Measurements from ENCODE around the gene AGPAT4. TPM values are rescaled to one million over a fixed set of nuclear protein-coding genes. Genes with fewer than 3 reads are reported as not detected.

Gene AGPAT4
- total RNA-seq, 1 donor from 2014 or later = 4.7 TPM

DNA sequence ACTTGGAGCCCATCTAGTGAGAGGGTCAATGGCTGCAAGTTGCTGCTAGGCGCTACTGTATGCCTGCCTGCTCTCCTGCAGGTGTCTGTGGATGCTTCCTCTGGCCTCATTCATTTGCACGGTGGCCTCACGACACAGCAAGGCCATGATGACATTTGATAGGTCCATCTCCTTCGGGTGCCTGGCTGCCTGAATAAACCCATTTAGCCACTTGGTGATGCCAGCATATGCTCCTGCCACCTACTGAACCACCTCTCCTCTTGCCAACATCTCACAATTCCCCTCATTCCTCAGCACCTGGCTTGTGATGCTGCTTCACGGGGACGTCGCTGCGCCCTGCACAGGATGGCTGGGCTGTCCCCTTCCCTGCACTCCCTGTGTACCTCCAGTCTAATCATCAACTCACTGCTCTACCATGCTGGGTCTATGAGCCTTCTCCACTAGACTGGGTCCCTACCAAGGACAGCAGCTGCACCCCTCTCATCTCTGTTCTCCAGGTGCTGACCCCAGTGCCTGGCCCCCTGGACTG lies 51.1 kb downstream of the AGPAT4 start:
- TF ChIP-seq, protein P1, sequence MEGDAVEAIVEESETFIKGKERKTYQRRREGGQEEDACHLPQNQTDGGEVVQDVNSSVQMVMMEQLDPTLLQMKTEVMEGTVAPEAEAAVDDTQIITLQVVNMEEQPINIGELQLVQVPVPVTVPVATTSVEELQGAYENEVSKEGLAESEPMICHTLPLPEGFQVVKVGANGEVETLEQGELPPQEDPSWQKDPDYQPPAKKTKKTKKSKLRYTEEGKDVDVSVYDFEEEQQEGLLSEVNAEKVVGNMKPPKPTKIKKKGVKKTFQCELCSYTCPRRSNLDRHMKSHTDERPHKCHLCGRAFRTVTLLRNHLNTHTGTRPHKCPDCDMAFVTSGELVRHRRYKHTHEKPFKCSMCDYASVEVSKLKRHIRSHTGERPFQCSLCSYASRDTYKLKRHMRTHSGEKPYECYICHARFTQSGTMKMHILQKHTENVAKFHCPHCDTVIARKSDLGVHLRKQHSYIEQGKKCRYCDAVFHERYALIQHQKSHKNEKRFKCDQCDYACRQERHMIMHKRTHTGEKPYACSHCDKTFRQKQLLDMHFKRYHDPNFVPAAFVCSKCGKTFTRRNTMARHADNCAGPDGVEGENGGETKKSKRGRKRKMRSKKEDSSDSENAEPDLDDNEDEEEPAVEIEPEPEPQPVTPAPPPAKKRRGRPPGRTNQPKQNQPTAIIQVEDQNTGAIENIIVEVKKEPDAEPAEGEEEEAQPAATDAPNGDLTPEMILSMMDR (IDR thresholded peaks at IDR 0.05) = no peak

DNA sequence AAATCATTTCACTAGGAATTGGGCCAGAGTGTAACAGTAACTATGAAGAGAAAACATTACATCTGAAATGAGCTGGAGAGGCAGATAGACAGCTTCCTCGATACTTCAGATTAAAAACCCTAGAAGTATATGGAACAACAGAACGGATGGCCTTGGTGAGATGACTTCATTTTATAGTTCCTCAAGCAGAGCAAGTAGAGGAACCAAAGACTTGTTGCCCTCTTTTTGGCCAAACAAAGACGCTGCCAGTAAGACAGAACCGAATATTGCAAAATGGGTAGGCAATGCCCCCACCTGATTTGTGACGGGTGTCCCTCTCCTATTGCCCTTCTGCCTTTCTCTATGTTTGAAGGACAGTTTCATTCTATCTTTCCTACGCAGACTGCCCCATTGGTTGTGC lies 53.5 kb downstream of the AGPAT4 start:
- TF ChIP-seq, protein P1 (IDR thresholded peaks at IDR 0.05) = no peak
- H3K27me3 Mint-ChIP-seq = no peaks in the 10 kb centered on the region
- DNase-seq (no peak), ATAC-seq (ENCODE audit: low read depth) (no peak)
- no peak overlapping the region for H3K4me3 Mint-ChIP-seq
- no peaks in the 10 kb centered on the region for H3K36me3 Mint-ChIP-seq (ENCODE audit: low read depth)
- ChIA-PET CTCF (no interaction called here), POLR2A (no interaction called here)
- H3K9me3 Mint-ChIP-seq = no peaks in the 10 kb centered on the region
- no peaks in the 10 kb centered on the region for H3K4me1 Mint-ChIP-seq
- intact Hi-C loops (cut with micrococcal nuclease) = no loop called here
- H3K27ac Mint-ChIP-seq = no peak overlapping the region

More for the DNA sequence above, 51.1 kb downstream of the AGPAT4 start:
- no peaks in the 10 kb centered on the region for H3K27me3 Mint-ChIP-seq
- H3K36me3 Mint-ChIP-seq (ENCODE audit: low read depth) = no peaks in the 10 kb centered on the region
- no peak for ATAC-seq (ENCODE audit: low read depth)
- no peaks in the 10 kb centered on the region for H3K9me3 Mint-ChIP-seq
- POLR2A ChIA-PET = no interaction called here
- H3K4me3 Mint-ChIP-seq = no peak overlapping the region
- peaks cover 6% of the 10 kb centered on the region for H3K4me1 Mint-ChIP-seq
- CTCF ChIA-PET = interaction anchor here (0.6 kb wide), 1 partner anchor 65 kb away, joined by 3 read pairs; no protein-coding TSS in a partner anchor
- intact Hi-C loops (cut with micrococcal nuclease) = no loop called here
- no peak for DNase-seq
- no peak overlapping the region for H3K27ac Mint-ChIP-seq

DNA sequence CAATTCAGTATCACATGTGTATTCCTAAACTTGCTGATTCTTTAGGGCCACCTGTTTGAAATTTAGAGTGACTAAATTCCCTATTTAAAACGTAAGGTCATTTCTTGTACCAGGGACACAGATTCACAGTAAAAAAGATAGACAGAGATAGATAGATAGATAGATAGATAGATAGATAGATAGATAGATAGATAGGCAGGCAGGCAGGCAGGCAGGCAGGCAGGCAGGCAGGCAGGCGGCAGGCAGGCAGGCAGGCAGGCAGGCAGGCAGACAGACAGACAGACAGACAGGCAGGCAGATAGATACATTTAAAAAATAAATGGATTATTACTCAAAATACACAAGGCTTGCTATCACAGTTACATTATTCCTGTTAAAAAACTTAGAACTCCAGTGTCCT lies 54.2 kb downstream of the AGPAT4 start:
- Mint-ChIP-seq H3K27me3 (no peaks in the 10 kb centered on the region), H3K9me3 (no peaks in the 10 kb centered on the region), H3K4me3 (no peak overlapping the region), H3K36me3 (ENCODE audit: low read depth) (no peaks in the 10 kb centered on the region), H3K4me1 (no peaks in the 10 kb centered on the region), H3K27ac (no peak overlapping the region)
- ATAC-seq (ENCODE audit: low read depth) (no peak), DNase-seq (no peak)
- CTCF ChIA-PET = no interaction called here
- POLR2A ChIA-PET = no interaction called here
- intact Hi-C loops (cut with micrococcal nuclease) = no loop called here
- TF ChIP-seq, protein P1 (IDR thresholded peaks at IDR 0.05) = no peak

DNA sequence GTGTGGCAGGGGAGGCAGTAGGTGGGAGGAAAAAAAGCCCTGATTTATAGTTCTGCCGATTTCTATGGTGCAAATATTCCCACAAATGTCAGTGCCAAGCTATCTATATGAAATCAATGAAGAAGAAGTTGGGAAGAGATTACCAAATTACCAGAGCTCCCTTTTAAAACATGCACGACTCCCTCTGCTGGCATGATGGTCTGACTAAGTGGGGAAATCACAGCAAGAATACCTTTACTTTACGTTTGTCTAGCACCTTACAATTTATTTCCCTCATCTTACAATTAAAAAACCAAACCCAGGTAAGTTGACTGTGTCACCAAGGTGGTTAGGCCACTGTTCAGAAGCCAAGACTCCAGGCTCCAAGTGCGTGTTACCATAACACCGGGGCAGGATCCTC lies 55.6 kb downstream of the AGPAT4 start:
- intact Hi-C loops (cut with micrococcal nuclease) = no loop called here
- Mint-ChIP-seq H3K4me1 (no peaks in the 10 kb centered on the region), H3K27ac (no peak overlapping the region), H3K9me3 (no peaks in the 10 kb centered on the region), H3K36me3 (ENCODE audit: low read depth) (no peaks in the 10 kb centered on the region), H3K4me3 (no peak overlapping the region), H3K27me3 (no peaks in the 10 kb centered on the region)
- DNase-seq = no peak
- no peak for ATAC-seq (ENCODE audit: low read depth)
- TF ChIP-seq, protein P1 (IDR thresholded peaks at IDR 0.05) = no peak
- ChIA-PET POLR2A (no interaction called here), CTCF (no interaction called here)

DNA sequence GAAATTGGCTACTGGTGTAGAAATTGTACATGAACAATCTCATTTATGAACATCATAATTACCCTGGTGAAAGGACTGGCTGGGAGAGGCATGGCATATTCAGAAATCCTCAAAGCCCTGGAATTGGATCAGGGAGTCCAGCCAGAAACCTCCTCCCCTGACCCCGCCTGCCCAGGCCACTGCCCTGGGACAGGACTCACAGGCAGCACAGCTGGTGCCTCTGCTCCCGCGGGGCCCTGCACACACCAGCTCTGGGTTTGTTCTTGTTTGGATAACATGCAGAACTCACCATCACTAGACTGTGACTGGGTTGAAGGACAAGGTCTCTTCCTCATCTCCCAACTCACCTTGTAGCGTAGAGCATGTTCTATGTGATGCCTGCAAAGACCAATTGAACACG lies 56.2 kb downstream of the AGPAT4 start:
- TF ChIP-seq, protein P1 (IDR thresholded peaks at IDR 0.05) = no peak
- no peaks in the 10 kb centered on the region for H3K27me3 Mint-ChIP-seq
- ChIA-PET CTCF (no interaction called here), POLR2A (no interaction called here)
- H3K36me3 Mint-ChIP-seq (ENCODE audit: low read depth) = no peaks in the 10 kb centered on the region
- no peaks in the 10 kb centered on the region for H3K4me1 Mint-ChIP-seq
- DNase-seq = no peak
- no peak overlapping the region for H3K4me3 Mint-ChIP-seq
- H3K9me3 Mint-ChIP-seq = no peaks in the 10 kb centered on the region
- no peak overlapping the region for H3K27ac Mint-ChIP-seq
- intact Hi-C loops (cut with micrococcal nuclease) = no loop called here
- no peak for ATAC-seq (ENCODE audit: low read depth)

Data from activated B cell treated with CpG ODN at 0.5 μM for 24 hours (primary cell).